Transverse colon (tissue), 4 donors: ENCODE measurements around the gene CCR1.

Experiments used
- CTCF ChIP-seq, 5 experiments: fragments of 200-600 bp in 3 of 5; fragments of 450-650 bp in 2 of 5; sonication (generic) in 3 of 5; IDR thresholded peaks; 1 replicate in 2 of 5; 2 replicates in 3 of 5; pipeline ENCODE4 v1.5.1; 2016 to 2017; ENCODE audit warnings: antibody characterized with exemption in 5 of 5, inconsistent platforms in 3 of 5, mild to moderate bottlenecking in 2 of 5, moderate library complexity in 1 of 5
- EP300 ChIP-seq: sonication (generic); formaldehyde crosslinking; IDR thresholded peaks from one replicate; pipeline ENCODE4 v1.6.1; 2017; ENCODE audit warnings: antibody characterized with exemption, low read depth
- POLR2A ChIP-seq: fragments of 450-650 bp; IDR thresholded peaks from one replicate; pipeline ENCODE4 v1.6.1; 2016; ENCODE audit warnings: antibody characterized with exemption, mild to moderate bottlenecking, moderate library complexity
- POLR2AphosphoS5 ChIP-seq, 3 donors: sonication (generic); formaldehyde crosslinking; IDR thresholded peaks; one replicate each; pipeline ENCODE4 v1.6.1; 2016; ENCODE audit warnings: antibody characterized with exemption in 3 of 3

DNA sequence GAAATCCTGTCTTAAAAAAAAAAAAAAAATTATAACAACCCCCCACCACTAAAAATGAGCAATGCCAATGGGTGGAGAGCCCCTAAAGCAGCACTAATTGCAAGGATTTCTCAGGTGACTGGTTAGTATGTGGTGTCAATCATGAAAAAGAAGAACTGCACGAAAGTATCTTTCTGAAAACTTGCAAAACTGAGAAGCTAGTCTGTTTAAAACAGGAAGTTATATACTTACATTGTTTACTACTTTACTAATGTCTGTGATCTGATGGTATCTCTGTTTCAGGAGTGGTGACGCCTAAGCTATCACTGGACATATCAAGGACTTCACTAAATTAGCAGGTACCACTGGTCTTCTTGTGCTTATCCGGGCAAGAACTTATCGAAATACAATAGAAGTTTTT, 34.0 kb upstream of the CCR1 start, which contains the start of gene CCR3:
- no peak for TF ChIP-seq CTCF (IDR thresholded peaks at IDR 0.05)
- no peak for TF ChIP-seq EP300
- no peak for TF ChIP-seq POLR2A
- no peak for TF ChIP-seq POLR2AphosphoS5 (IDR thresholded peaks at IDR 0.05)
